ENCODE results near the gene C10orf90. TPM values are rescaled to one million over a fixed set of nuclear protein-coding genes. Genes with fewer than 3 reads are reported as not detected.

C10orf90 gene
- total RNA-seq, 1 donor from 2014 or later = not detected

- no peak overlapping the region for H3K27ac Mint-ChIP-seq
- no peak for TF ChIP-seq CTCF (IDR thresholded peaks at IDR 0.05; ENCODE audit: unreplicated experiment)
- peaks cover 3% of the 10 kb centered on the region for H3K4me1 Mint-ChIP-seq (ENCODE audit: low read depth)
- peaks cover 9% of the 10 kb centered on the region for H3K9me3 Mint-ChIP-seq (ENCODE audit: low read depth)
- no peak for DNase-seq (ENCODE audit: low spot score, unreplicated experiment)
- no peak overlapping the region for H3K4me3 Mint-ChIP-seq (ENCODE audit: low read depth)
- peaks cover 45% of the 10 kb centered on the region for H3K27me3 Mint-ChIP-seq
- no peaks in the 10 kb centered on the region for H3K36me3 Mint-ChIP-seq (ENCODE audit: insufficient read depth)
These were observed 246.6 kb downstream of the C10orf90 start for GRCh38 chr10:126423732-126424491.

- no peak for DNase-seq (ENCODE audit: low spot score, unreplicated experiment)
- Mint-ChIP-seq H3K27ac (no peak overlapping the region), H3K4me3 (ENCODE audit: low read depth) (no peak overlapping the region), H3K27me3 (peaks cover 36% of the 10 kb centered on the region), H3K36me3 (ENCODE audit: insufficient read depth) (no peaks in the 10 kb centered on the region), H3K9me3 (ENCODE audit: low read depth) (peaks cover 9% of the 10 kb centered on the region), H3K4me1 (ENCODE audit: low read depth) (peaks cover 3% of the 10 kb centered on the region)
- no peak for TF ChIP-seq CTCF (IDR thresholded peaks at IDR 0.05; ENCODE audit: unreplicated experiment)
These were observed 247.9 kb downstream of the C10orf90 start for GRCh38 chr10:126422567-126422966.

GRCh38 chr10:126421756-126422256, 248.7 kb downstream of the C10orf90 start:
- DNase-seq (ENCODE audit: low spot score, unreplicated experiment) = no peak
- Mint-ChIP-seq H3K36me3 (ENCODE audit: insufficient read depth) (no peaks in the 10 kb centered on the region), H3K4me1 (ENCODE audit: low read depth) (peaks cover 3% of the 10 kb centered on the region), H3K27me3 (peaks cover 28% of the 10 kb centered on the region), H3K27ac (no peak overlapping the region), H3K9me3 (ENCODE audit: low read depth) (peaks cover 9% of the 10 kb centered on the region), H3K4me3 (ENCODE audit: low read depth) (no peak overlapping the region)
- TF ChIP-seq CTCF (IDR thresholded peaks at IDR 0.05; ENCODE audit: unreplicated experiment) = no peak

- peaks cover 3% of the 10 kb centered on the region for H3K4me1 Mint-ChIP-seq (ENCODE audit: low read depth)
These were observed 249.8 kb downstream of the C10orf90 start for GRCh38 chr10:126420567-126421300.

More at GRCh38 chr10:126420567-126421300, 249.8 kb downstream of the C10orf90 start:
- no peak for DNase-seq (ENCODE audit: low spot score, unreplicated experiment)
- H3K36me3 Mint-ChIP-seq (ENCODE audit: insufficient read depth) = no peaks in the 10 kb centered on the region
- peaks cover 9% of the 10 kb centered on the region for H3K9me3 Mint-ChIP-seq (ENCODE audit: low read depth)
- TF ChIP-seq CTCF (IDR thresholded peaks at IDR 0.05; ENCODE audit: unreplicated experiment) = no peak
- no peak overlapping the region for H3K4me3 Mint-ChIP-seq (ENCODE audit: low read depth)
- no peak overlapping the region for H3K27ac Mint-ChIP-seq
- H3K27me3 Mint-ChIP-seq = peaks cover 20% of the 10 kb centered on the region
